IMR-90 (cell line): ENCODE measurements around the gene IKZF3.

Experiments used
- BHLHE40 ChIP-seq: fragments of 150-350 bp; IDR thresholded peaks from 2 replicates; pipeline ENCODE4 v1.6.1; 2016; ENCODE audit warnings: mild to moderate bottlenecking, low read depth, low read length
- CHD1 ChIP-seq: IDR thresholded peaks from 2 replicates; pipeline ENCODE4 v1.6.1; 2012; ENCODE audit warnings: low read depth, low read length, improper control_type of control experiment
- CTCF ChIP-seq: conservative IDR thresholded peaks from 2 replicates; pipeline ENCODE4 v1.5.1; 2012; ENCODE audit warnings: mild to moderate bottlenecking, low read depth, low read length, improper control_type of control experiment
- ELK1 ChIP-seq: fragments of 150-350 bp; IDR thresholded peaks from 2 replicates; pipeline ENCODE4 v1.6.1; 2016; ENCODE audit warnings: low read depth, mild to moderate bottlenecking, low read length, moderate library complexity, borderline replicate concordance
- MAZ ChIP-seq: IDR thresholded peaks from 2 replicates; pipeline ENCODE4 v1.6.1; 2012; ENCODE audit warnings: low read depth, mild to moderate bottlenecking, low read length, improper control_type of control experiment, moderate library complexity, borderline replicate concordance
- MXI1 ChIP-seq: IDR thresholded peaks from 2 replicates; pipeline ENCODE4 v1.6.1; 2012; ENCODE audit warnings: low read depth, mild to moderate bottlenecking, low read length, moderate library complexity, borderline replicate concordance
- POLR2A ChIP-seq: IDR thresholded peaks from 2 replicates; pipeline ENCODE4 v1.6.1; 2012; ENCODE audit warnings: mild to moderate bottlenecking, low read depth, low read length
- RAD21 ChIP-seq: IDR thresholded peaks from 2 replicates; pipeline ENCODE4 v1.6.1; 2012; ENCODE audit warnings: low read length, improper control_type of control experiment
- RFX5 ChIP-seq: IDR thresholded peaks from 2 replicates; pipeline ENCODE4 v1.8.0; 2012; ENCODE audit warnings: low read depth, mild to moderate bottlenecking, low read length, moderate library complexity
- SMC3 ChIP-seq: fragments of 150-350 bp; IDR thresholded peaks from 2 replicates; pipeline ENCODE4 v1.6.1; 2016; ENCODE audit warnings: low read depth, mild to moderate bottlenecking, antibody characterized with exemption, low read length, moderate library complexity
- USF2 ChIP-seq: fragments of 150-350 bp; IDR thresholded peaks from 2 replicates; pipeline ENCODE4 v1.6.1; 2017; ENCODE audit warnings: mild to moderate bottlenecking, antibody characterized with exemption, low read length, low read depth

GRCh38 chr17:39709319-39709997 lies 154.7 kb downstream of the IKZF3 start:
- TF ChIP-seq RFX5 (no peak), RAD21 (no peak), MAZ (no peak), CTCF (no peak), POLR2A (no peak), SMC3 (no peak), USF2 (no peak), CHD1 (no peak), ELK1 (no peak), MXI1 (no peak), BHLHE40 (no peak)
